WERI-Rb-1 (cell line): ENCODE data around the gene ABCC10.

Experiments used
- DNase-seq: peaks from one replicate; pipeline ENCODE4 v3.0.0-alpha.2; 2020
- H3K27ac ChIP-seq: fragments of 250-450 bp; sonication (Bioruptor Pico); 2 replicates; pipeline ENCODE4 v1.5.1; 2020; ENCODE audit warnings: mild to moderate bottlenecking, moderate library complexity
- H3K27me3 ChIP-seq: fragments of 250-450 bp; sonication (Bioruptor Pico); 2 replicates; pipeline ENCODE4 v1.5.1; 2021; ENCODE audit warnings: mild to moderate bottlenecking, low read depth, moderate library complexity; ENCODE audit not compliant: insufficient read depth, severe bottlenecking
- H3K36me3 ChIP-seq: fragments of 250-450 bp; sonication (Bioruptor Pico); 2 replicates; pipeline ENCODE4 v1.5.1; 2020; ENCODE audit warnings: mild to moderate bottlenecking, moderate library complexity
- H3K4me3 ChIP-seq: 2 replicates; pipeline ENCODE4 v1.5.1; 2011; ENCODE audit warnings: low read depth, mild to moderate bottlenecking, control low read depth, low read length
- H3K9me3 ChIP-seq: fragments of 250-450 bp; sonication (Bioruptor Pico); 2 replicates; pipeline ENCODE4 v1.5.1; 2021; ENCODE audit warnings: mild to moderate bottlenecking, moderate library complexity; ENCODE audit not compliant: severe bottlenecking
- TF ChIP-seq, protein P1 (sequence below): IDR thresholded peaks from 2 replicates; pipeline ENCODE4 v1.5.1; 2011; ENCODE audit warnings: low read depth, mild to moderate bottlenecking, control low read depth, inconsistent platforms, low read length

ABCC10 gene

DNA sequence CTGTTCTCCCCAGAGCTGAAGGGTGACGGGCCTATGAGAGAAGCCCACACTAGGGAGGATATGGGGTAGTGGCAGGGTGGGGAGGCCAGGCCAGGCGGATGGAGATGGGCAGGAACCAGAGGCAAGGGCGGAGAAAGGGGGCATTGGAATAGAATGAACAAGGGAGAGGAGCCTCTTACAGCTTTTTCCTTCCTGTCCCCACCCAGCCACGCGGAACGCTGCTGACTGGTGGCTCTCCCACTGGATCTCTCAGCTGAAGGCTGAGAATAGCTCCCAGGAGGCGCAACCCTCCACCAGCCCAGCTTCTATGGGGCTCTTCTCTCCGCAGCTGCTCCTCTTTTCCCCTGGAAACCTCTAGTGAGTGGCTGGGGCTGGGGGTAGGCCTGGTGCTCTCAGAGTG, 17.2 kb downstream of the ABCC10 start:
- Histone ChIP-seq H3K27ac (no peak overlapping the region), H3K9me3 (no peaks in the 10 kb centered on the region), H3K36me3 (peaks cover 46% of the 10 kb centered on the region), H3K4me3 (no peak overlapping the region), H3K27me3 (no peaks in the 10 kb centered on the region)
- TF ChIP-seq, protein P1, sequence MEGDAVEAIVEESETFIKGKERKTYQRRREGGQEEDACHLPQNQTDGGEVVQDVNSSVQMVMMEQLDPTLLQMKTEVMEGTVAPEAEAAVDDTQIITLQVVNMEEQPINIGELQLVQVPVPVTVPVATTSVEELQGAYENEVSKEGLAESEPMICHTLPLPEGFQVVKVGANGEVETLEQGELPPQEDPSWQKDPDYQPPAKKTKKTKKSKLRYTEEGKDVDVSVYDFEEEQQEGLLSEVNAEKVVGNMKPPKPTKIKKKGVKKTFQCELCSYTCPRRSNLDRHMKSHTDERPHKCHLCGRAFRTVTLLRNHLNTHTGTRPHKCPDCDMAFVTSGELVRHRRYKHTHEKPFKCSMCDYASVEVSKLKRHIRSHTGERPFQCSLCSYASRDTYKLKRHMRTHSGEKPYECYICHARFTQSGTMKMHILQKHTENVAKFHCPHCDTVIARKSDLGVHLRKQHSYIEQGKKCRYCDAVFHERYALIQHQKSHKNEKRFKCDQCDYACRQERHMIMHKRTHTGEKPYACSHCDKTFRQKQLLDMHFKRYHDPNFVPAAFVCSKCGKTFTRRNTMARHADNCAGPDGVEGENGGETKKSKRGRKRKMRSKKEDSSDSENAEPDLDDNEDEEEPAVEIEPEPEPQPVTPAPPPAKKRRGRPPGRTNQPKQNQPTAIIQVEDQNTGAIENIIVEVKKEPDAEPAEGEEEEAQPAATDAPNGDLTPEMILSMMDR: no peak
- DNase-seq: no peak

DNA sequence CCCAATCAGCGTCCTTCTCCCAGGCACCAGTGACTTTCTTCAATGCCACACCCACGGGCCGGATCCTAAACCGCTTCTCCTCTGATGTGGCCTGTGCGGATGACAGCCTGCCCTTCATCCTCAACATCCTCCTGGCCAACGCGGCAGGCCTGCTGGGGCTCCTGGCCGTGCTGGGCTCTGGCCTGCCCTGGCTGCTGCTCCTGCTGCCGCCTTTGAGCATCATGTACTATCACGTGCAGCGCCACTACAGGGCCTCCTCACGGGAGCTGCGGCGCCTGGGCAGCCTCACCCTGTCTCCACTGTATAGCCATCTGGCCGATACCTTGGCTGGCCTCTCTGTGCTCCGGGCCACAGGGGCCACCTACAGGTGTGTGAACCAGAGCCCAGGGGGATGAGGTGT, 18.2 kb downstream of the ABCC10 start:
- Histone ChIP-seq H3K4me3 (no peak overlapping the region), H3K27ac (no peak overlapping the region), H3K36me3 (peaks cover 50% of the 10 kb centered on the region), H3K27me3 (no peaks in the 10 kb centered on the region), H3K9me3 (no peaks in the 10 kb centered on the region)
- no peak for DNase-seq
- TF ChIP-seq, protein P1: no peak

DNA sequence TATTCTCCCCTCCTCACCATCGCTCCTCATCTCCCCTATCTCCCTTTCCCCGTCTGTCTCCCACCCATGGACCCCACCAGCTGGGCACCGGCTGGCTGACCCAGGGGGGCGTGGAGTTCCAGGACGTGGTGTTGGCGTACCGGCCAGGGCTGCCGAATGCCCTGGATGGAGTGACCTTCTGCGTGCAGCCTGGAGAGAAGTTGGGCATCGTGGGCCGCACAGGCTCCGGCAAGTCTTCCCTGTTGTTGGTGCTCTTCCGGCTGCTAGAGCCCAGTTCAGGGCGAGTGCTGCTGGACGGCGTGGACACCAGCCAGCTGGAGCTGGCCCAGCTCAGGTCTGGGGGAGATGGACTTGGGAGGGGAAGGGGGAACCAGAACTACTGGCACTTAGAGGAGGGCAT, 20.3 kb downstream of the ABCC10 start:
- DNase-seq: no peak
- H3K4me3 ChIP-seq: no peak overlapping the region
- no peaks in the 10 kb centered on the region for H3K27me3 ChIP-seq
- peaks cover 61% of the 10 kb centered on the region for H3K36me3 ChIP-seq
- no peak overlapping the region for H3K27ac ChIP-seq
- TF ChIP-seq, protein P1: no peak
- no peaks in the 10 kb centered on the region for H3K9me3 ChIP-seq

DNA sequence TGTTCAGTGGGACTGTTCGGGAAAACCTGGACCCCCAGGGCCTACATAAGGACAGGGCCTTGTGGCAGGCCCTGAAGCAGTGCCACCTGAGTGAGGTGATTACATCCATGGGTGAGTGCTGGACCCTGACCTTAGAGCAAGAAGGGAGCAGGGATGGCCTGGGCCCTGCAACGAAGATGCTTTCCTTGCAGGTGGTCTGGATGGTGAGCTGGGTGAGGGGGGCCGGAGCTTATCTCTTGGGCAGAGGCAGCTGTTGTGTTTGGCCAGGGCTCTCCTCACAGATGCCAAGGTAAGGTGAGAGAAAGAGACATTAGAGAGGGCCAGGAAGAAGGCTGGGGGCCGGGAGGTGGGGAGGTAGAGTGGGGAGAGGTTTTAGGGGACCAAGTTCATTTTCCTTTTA, 21.6 kb downstream of the ABCC10 start:
- H3K36me3 ChIP-seq: peaks cover 64% of the 10 kb centered on the region
- TF ChIP-seq, protein P1: no peak
- no peak overlapping the region for H3K4me3 ChIP-seq
- H3K9me3 ChIP-seq: no peaks in the 10 kb centered on the region
- H3K27me3 ChIP-seq: no peaks in the 10 kb centered on the region
- H3K27ac ChIP-seq: no peak overlapping the region
- DNase-seq: no peak

DNA sequence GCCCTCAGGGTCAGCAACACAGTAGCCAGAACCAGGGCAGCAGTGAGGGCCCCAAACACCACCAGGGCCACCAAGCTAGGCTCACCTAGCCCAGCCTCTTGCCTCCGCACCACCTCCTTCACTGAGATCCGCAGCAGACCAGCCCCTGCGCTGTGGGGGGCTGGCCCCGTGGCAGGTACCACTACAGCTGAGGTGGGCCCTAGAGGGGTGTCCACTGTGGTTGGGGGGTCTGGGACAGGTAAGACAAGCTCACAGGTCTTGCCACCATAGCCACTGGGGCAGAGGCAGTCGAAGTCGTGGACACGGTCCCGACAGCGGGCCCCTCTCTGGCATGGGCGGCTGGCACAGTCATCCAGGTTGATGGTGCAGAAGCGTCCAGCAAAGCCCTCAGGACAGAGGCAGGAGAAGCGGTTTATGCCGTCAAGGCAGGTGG, 23.4 kb downstream of the ABCC10 start:
- no peaks in the 10 kb centered on the region for H3K9me3 ChIP-seq
- no peak for DNase-seq
- no peak overlapping the region for H3K27ac ChIP-seq
- H3K36me3 ChIP-seq: peaks cover 55% of the 10 kb centered on the region
- no peak overlapping the region for H3K4me3 ChIP-seq
- TF ChIP-seq, protein P1: no peak
- no peaks in the 10 kb centered on the region for H3K27me3 ChIP-seq

DNA sequence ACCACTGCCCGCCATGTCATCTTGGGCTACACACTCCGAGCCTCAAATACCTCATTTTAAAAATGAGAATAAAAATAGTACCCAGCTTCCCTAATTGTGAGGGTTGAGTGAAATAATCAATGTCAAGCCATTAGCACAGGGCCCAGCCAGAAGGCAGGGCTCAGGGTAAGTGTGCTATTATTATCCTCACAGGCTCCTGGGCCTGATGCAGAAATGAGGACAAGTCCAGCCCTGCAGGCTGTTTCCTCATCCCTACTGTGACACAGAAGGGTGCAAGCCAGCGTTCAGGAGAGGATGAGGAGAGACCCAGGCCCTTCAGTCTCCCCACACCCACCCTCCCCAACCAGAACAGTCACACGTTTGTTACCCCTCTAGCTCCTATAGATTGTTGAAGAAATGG, 24.0 kb downstream of the ABCC10 start:
- Histone ChIP-seq H3K27me3 (no peaks in the 10 kb centered on the region), H3K4me3 (no peak overlapping the region), H3K36me3 (peaks cover 49% of the 10 kb centered on the region), H3K9me3 (no peaks in the 10 kb centered on the region), H3K27ac (no peak overlapping the region)
- no peak for DNase-seq
- TF ChIP-seq, protein P1: no peak
